ENCODE data around the gene NCAPD3. TPM values are rescaled to one million over a fixed set of nuclear protein-coding genes. Genes with fewer than 3 reads are reported as not detected.

Gene NCAPD3
- total RNA-seq, 1 donor, result 21.2 TPM

- DNase-seq (ENCODE audit: low read depth), result no peak
- no peak overlapping the region for H3K4me3 ChIP-seq (ENCODE audit: low read depth, low read length)
- TF ChIP-seq CTCF (IDR thresholded peaks at IDR 0.05; ENCODE audit: insufficient read depth, low read depth, low read length), result no peak
These were observed 13.2 kb upstream of the NCAPD3 start for GRCh38 chr11:134236834-134237556.

GRCh38 chr11:134235399-134235798 lies 11.6 kb upstream of the NCAPD3 start:
- H3K4me3 ChIP-seq (ENCODE audit: low read depth, low read length), result no peak overlapping the region
- DNase-seq (ENCODE audit: low read depth), result no peak
- no peak for TF ChIP-seq CTCF (IDR thresholded peaks at IDR 0.05; ENCODE audit: insufficient read depth, low read depth, low read length)

GRCh38 chr11:134233729-134234179 lies 10.0 kb upstream of the NCAPD3 start:
- DNase-seq (ENCODE audit: low read depth), result no peak
- no peak overlapping the region for H3K4me3 ChIP-seq (ENCODE audit: low read depth, low read length)
- no peak for TF ChIP-seq CTCF (IDR thresholded peaks at IDR 0.05; ENCODE audit: insufficient read depth, low read depth, low read length)

- no peak for DNase-seq (ENCODE audit: low read depth)
- no peak overlapping the region for H3K4me3 ChIP-seq (ENCODE audit: low read depth, low read length)
- TF ChIP-seq CTCF (IDR thresholded peaks at IDR 0.05; ENCODE audit: insufficient read depth, low read depth, low read length), result no peak
These were observed 8.3 kb upstream of the NCAPD3 start for GRCh38 chr11:134231958-134232659.

GRCh38 chr11:134230339-134230738 lies 6.6 kb upstream of the NCAPD3 start:
- TF ChIP-seq CTCF (IDR thresholded peaks at IDR 0.05; ENCODE audit: insufficient read depth, low read depth, low read length), result no peak
- no peak overlapping the region for H3K4me3 ChIP-seq (ENCODE audit: low read depth, low read length)
- DNase-seq (ENCODE audit: low read depth), result no peak

GRCh38 chr11:134229126-134229790 lies 5.5 kb upstream of the NCAPD3 start:
- no peak for DNase-seq (ENCODE audit: low read depth)
- TF ChIP-seq CTCF (IDR thresholded peaks at IDR 0.05; ENCODE audit: insufficient read depth, low read depth, low read length), result no peak
- no peak overlapping the region for H3K4me3 ChIP-seq (ENCODE audit: low read depth, low read length)

Measured in fibroblast of villous mesenchyme (primary cell).